LNCAP (cell line): ENCODE measurements around the gene FKBP8.

Experiments
- CTCF ChIP-seq: fragments of 450-650 bp; IDR thresholded peaks from 2 replicates; pipeline ENCODE4 v1.5.1; 2017; ENCODE audit warnings: mild to moderate bottlenecking

The FKBP8 gene

DNA sequence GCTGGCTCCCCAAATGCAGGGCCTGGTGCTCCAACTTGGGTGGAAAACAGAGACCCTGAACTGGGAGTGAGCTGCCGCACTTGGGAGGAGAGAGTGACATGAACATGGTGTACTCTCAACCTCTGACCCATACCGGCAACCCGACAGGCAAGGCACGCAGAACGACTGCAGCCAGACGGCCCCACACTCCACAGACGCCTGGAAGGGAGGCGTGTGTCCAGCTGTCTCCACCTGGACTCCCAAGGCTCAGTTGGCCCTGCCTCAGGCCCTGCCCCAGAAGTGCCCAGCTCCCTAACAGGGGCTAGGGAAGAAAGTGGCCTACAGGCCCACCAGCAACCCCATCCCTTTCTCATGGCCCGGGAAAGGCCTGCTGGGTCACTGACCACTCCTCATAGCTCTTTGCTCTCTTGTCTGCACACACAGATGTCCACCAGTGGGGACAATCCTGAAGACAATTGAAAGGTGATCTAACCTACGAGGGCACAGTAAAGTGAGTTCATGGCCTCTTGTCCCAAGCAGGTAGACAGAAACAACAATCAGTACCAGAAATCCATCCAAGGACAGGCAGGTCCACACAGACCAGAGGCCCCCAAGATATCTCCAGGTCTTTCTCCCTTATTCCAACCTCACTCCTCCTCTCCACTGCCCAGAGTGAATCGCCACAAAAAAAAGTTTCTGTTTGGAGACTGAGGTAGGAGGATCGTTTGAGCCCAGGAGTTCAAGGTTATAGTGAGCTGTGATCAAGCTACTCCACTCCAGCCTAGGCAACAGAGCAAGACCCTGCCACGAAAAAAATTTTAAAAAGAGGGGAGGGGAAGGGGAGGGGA, 49.7 kb downstream of the FKBP8 start:
- TF ChIP-seq CTCF: no peak

DNA sequence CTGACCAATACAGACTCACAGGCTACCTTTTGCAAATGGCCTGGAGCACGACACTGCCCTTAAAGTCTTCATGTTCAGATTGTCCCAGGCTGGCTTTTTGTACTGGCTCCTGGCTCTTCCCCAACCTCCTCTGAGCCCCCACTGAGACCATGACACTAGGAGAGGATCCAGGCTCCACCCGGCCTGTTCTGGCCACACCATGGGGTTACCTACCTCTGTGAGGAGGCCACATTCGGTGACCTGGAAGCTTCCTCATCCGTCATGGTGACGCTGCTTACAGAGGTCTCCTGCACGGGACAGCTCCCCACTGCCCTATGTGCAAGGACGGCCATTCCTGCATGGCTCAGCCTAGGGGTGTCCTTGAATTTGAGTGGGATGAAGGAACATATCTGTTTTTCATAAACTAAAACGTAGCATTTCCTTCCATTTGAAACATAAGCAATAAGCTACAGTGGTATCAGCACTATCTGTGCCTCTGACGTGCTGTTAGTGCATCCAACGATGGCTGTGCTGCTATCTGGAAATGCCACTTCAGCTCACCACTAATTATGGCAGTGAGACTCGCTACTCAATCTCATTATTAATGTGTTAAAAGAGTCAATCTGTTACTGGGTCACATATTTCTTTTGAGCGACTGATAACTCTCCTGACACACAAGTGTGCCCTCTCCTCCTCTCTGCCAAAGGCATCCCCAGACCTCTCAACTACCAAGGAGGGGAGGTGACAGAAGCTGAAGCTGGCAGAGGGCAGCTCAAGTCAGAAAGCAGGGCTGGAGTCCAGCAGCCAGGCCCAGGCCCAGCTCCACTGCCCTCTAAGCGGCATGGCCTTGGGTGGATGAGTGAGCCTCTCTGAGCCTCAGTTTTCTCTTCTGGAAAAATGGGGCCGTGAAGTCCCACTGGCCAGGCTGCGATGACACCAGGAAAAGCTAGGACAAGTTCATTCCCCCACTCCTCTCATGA, 51.1 kb downstream of the FKBP8 start:
- no peak for TF ChIP-seq CTCF

DNA sequence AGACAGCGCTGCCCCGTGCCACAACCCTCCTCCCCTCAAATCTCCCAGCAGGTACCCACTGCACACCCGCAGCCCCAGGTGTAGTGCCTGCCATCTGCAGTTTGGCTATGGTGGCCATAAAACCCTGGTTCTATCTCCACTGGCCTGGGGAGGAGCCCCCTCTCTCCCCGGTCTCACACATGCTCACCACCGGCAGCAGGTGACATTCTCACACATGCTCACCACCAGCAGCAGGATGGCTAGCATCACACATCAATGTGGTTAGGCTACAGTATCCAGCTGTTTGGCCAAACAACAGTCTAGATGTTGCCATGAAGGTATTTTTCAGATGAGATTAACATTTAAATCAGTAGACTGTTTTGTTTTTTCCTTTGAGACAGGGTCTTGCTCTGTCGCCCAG, 52.6 kb downstream of the FKBP8 start:
- TF ChIP-seq CTCF: no peak

- TF ChIP-seq CTCF: no peak
Measured at GRCh38 chr19:18489627-18490184, 53.7 kb downstream of the FKBP8 start.

- peak; percentile 46 for TF ChIP-seq CTCF
Measured at GRCh38 chr19:18488838-18489626, 54.3 kb downstream of the FKBP8 start.

- TF ChIP-seq CTCF: no peak
Measured at GRCh38 chr19:18488403-18488723, 55.0 kb downstream of the FKBP8 start.
